GM18499 (cell line): ENCODE measurements around the gene AOPEP.
"Not testable (repeated sequence)": the region's sequence is repeated elsewhere in the genome, so short reads cannot be mapped to it uniquely, and the experiment has no call there.

Source experiments
- ATAC-seq: cut with Tn5 transposase; IDR thresholded peaks from one replicate; pipeline ENCODE4 v1.9.1; 2021; ENCODE audit warnings: moderate number of reproducible peaks; ENCODE audit not compliant: insufficient read depth, unreplicated experiment

Gene AOPEP

DNA sequence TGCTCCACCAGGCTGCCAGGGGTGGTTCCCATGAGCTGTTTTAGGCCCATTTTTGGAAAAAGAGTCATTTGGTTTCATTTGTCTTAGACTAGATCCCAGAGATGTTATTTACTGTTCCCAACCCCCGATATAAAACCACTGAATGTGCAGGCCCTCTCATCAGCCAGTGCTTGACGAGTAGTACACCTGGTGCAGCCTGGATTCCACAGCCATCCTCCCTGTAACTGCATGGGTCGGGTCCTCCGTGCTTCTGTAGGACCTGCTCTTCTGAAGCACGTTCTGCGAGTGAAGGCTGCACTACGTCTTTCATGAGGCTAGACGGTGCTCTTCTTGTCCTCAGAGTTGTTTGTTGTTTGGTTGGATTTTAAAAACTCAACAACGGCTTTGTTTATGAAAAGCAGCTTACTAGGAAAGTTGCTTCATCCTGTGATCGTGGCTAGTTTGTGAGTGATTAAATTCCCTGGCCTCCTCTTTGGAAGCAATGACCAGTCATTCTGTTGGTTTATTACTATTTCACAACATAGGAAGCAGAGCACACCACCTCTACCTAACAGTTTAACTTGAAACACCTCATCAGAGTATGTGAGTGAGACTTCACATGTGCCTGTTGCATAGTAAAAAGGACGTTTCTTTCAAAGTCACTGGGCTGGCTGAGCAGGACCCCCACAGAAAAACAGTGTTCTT is 135.2 kb downstream of the AOPEP start:
- no peak for ATAC-seq

GRCh38 chr9:94864196-94864595 is 137.7 kb downstream of the AOPEP start:
- no peak for ATAC-seq

DNA sequence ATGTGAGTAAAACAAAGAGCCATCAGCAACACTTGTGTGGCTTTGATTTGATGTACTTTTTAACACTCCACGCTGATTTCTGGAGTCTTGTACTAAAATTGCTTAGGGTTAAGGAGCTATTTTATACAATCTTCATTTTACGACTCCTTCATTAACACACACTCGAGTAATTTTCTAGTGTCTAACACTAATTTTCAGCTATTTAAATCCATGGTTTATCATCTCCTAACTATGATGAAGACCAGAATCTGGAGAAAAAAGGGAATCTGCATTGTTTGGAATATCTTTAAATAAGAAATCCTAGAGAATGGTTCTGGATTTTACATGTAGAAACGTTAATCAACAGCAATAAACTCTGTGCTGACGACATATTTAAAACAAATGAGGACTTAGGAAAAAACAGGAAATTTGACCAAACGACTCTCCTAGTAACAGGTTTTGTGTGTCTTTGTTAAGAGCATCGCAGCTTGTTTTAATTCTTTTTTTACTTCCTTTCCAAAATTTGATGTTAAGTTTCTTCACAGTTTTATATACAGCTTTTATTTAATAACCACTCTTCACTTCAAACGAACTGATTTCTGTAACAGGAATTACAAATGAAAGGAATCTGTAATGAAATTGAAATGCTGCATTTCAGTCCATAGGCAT is 138.5 kb downstream of the AOPEP start:
- no peak for ATAC-seq

DNA sequence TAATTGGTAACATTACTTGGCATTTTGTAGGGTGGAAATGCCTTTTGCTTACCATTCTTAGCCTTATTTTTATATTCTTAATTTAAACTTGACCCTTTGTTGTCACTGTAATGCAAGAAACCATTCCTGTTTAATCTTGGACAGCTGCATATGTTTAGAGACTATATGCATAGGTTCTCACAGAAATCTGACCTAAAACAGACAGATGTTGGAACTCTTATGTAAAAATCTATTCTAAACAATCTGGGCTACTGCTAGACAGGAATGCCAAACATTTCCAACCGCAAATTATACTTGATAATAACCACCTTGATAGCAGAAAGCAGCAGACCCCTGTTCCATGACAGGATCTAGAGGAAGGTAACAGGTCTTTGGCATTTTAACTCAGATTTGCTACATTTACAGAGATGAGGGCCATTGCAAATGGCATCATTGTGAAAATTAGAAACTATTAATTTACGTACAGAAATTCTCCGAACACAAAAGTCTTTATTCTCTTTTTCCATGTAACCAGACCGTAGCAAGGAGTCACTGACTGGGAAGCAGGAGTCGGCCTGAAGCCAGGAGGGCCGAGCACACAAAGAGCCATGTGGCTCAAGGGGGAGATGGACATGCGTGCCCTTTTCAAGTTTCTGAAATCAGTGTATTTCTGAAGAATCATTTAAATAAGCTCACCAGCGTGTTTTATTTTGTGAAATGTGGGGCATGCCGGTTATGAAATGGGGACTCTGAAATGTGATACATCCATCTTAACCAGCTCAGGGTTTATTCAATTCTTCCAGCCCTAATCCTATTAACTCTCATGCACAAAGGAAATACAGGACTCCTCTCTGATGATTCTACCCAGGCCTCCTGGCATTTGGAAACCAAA is 139.3 kb downstream of the AOPEP start:
- ATAC-seq, result no peak

- ATAC-seq, result no peak
Observed at GRCh38 chr9:94866770-94867169, 140.3 kb downstream of the AOPEP start.

GRCh38 chr9:94867281-94867841 is 140.9 kb downstream of the AOPEP start:
- ATAC-seq, result no peak

DNA sequence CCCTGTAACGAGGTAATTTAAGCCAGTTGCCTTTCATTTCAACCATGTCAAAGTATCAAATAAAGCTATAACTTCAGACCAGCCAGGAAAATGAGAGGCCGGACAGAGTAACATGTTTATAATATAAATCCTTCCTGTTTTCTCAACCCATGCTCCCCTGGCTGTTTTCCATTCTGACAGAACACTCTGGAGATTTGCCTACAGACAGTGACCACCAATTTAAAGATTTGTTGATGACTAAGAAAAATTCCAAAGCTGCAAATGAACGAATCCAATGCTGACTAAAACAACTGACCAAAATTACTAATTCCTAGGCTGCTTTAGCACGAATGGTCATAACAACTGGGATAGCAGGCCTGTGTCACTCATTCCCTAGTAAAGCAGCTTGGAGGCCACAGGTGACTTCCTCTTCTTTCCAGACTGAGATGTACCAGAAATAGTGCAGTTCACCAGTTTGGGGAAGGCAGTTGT is 141.4 kb downstream of the AOPEP start:
- no peak for ATAC-seq

DNA sequence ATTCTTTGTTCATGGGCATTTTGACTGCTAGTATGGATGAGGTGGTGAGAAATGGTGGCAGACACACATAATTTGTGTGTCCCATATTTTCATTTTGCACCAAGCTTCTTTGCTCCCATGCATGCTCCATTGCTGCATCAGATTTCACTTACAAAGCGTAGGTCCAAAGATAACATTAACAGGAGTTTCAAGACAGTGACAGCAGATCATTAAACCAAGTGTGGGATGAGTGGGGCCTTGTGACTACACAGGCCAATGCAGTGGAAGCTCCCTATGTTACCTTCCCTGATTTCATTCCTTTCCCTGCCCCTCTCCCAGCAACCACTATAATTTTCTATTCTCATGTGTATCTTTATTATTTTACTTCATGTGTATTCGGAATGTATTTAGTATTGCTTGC is 142.0 kb downstream of the AOPEP start:
- no peak for ATAC-seq

DNA sequence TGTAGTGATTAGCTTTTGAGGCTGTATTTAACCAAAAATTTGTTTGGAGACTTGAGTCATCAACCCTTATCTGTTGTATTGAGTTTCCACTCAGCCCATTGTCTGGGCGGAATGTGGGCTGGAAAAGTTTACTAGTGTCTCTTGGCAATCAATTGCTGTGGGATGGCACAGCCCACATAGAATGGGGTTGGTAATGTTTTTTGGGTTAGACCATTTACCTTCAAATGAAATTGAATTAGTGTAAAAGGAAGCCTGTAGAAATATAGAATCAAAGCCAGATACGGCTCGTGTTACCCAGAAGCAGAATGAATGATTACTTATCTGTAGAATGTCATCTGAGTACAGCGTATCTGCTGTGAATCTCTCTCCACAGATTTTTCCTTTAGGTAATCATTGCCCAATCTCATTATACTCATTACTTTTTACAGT is 142.9 kb downstream of the AOPEP start:
- no peak for ATAC-seq

- ATAC-seq, result no peak
Observed at GRCh38 chr9:94870465-94870792, 143.9 kb downstream of the AOPEP start.

- ATAC-seq, result no peak
Observed at GRCh38 chr9:94870793-94871558, 144.5 kb downstream of the AOPEP start.

- no peak for ATAC-seq
Observed at GRCh38 chr9:94872083-94872833, 145.8 kb downstream of the AOPEP start.

GRCh38 chr9:94872891-94873511 is 146.5 kb downstream of the AOPEP start:
- ATAC-seq, result no peak

- ATAC-seq, result no peak
Observed at GRCh38 chr9:94874316-94874715, 147.8 kb downstream of the AOPEP start.

GRCh38 chr9:94875300-94876020 is 149.0 kb downstream of the AOPEP start:
- no peak for ATAC-seq

DNA sequence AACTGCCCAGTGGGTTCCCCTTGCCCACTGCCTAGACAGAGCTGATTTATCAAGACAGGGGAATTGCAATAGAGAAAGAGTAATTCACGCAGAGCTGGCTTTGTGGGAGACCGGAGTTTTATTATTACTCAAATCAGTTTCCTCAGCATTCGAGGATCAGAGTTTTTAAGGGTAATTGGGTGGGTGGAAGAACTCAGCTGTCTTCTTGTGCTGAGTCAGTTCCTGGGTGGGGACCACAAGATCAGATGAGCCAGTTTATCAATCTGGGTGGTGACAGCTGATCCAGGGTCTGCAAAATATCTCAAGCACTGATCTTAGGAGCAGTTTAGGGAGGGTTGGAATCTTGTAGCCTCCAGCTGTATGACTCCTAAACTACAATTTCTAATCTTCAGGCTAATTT is 152.3 kb downstream of the AOPEP start:
- not testable (repeated sequence) for ATAC-seq

DNA sequence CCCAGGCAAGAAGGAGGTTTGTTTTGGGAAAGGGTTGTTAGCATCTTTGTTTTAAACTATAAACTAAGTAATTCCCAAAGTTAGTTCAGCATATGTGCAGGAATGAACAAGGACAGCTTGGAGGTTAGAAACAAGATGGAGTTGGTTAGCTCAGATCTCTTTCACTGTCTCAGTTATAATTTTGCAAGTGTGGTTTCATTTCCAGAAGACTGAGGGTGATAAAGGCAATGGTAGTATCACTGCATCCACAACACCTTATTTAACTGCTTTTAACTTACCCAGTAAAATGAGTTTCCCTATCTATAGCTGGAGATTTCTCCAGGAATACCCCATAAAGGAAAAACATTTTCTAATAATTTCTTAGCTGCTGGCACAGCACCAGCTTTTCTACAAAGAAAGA is 152.7 kb downstream of the AOPEP start:
- ATAC-seq, result no peak

- no peak for ATAC-seq
Observed at GRCh38 chr9:94881023-94881422, 154.5 kb downstream of the AOPEP start.
